Forelimb muscle (tissue), 1 donor: ENCODE results near the gene KIR2DL1. TPM values are rescaled to one million over a fixed set of nuclear protein-coding genes. Genes with fewer than 3 reads are reported as not detected.
"Not testable (repeated sequence)": the region's sequence is repeated elsewhere in the genome, so short reads cannot be mapped to it uniquely, and the experiment has no call there.

Source experiments
- DNase-seq: peaks from one replicate; pipeline ENCODE4 v3.0.0-alpha.2; 2013; ENCODE audit warnings: low read depth
- polyA plus RNA-seq: library from polyadenylated mRNA; unstranded; fragments of 120-200 nt; gene quantifications from one replicate; pipeline ENCODE4 v1.2.1, GENCODE V29; 2013; ENCODE audit not compliant: insufficient read length

Gene KIR2DL1
- not detected for polyA plus RNA-seq

DNA sequence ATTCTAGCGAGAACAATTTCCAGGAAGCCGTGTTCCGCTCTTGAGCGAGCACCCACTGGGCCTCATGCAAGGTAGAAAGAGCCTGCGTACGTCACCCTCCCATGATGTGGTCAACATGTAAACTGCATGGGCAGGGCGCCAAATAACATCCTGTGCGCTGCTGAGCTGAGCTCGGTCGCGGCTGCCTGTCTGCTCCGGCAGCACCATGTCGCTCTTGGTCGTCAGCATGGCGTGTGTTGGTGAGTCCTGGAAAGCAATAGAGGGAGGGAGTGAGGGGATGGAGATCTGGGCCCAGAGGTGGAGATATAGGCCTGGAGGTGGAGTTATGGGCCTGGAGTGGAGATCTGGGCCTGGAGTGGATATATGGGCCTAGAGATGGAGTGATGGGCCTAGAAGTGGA, at the start of gene KIR2DL1:
TSS of gene KIR2DL1 (plus strand) at position 148 of the 400 bp plus-strand sequence. CDS start at position 206, 58 bp downstream.
- DNase-seq, result not testable (repeated sequence)

- no peak for DNase-seq
These were observed 45.5 kb upstream of the KIR2DL1 start, which contains the start of gene KIR3DL3 for GRCh38 chr19:54724142-54724541. KIR3DL3 (plus strand) TSS chr19:54724442; CDS start chr19:54724497, 55 bp downstream.

DNA sequence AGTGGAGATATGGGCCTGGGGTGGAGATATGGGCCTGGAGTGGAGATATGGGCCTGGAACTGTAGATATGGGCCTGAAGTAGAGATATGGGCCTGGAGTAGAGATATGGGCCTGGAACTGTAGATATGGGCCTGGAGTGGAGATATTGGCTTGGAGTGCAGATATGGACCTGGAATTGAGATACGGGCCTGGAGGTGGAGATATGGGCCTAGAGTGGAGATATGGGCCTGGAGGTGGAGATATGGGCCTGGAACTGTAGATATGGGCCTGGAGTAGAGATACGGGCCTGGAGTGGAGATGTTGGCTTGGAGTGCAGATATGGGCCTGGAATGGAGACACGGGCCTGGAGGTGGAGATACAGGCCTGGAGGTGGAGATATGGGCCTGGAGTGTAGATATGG, 44.9 kb upstream of the KIR2DL1 start:
- DNase-seq, result no peak

DNA sequence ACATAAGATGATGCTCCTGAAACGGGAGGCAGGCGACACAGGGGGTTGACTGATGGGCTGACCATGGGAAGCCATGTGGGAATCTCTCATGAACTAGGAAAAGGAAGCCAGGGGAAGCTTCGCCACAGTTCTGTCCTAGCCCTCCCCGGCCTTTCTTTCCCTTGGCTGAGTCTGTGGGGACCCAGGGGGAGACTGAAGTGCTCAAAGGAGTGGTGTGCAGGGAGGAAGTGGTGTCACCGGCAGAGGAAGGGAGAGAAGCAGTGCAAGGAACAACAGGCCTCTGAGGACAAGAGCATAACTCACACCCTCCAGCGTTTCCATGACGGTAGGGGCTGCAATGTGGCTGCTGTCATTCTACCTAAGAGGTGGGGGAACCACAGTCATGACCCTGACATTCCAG, 44.3 kb upstream of the KIR2DL1 start:
- DNase-seq, result no peak

- DNase-seq, result no peak
These were observed 42.0 kb upstream of the KIR2DL1 start for GRCh38 chr19:54727562-54727961.

- no peak for DNase-seq
These were observed 41.4 kb upstream of the KIR2DL1 start for GRCh38 chr19:54728167-54728566.

DNA sequence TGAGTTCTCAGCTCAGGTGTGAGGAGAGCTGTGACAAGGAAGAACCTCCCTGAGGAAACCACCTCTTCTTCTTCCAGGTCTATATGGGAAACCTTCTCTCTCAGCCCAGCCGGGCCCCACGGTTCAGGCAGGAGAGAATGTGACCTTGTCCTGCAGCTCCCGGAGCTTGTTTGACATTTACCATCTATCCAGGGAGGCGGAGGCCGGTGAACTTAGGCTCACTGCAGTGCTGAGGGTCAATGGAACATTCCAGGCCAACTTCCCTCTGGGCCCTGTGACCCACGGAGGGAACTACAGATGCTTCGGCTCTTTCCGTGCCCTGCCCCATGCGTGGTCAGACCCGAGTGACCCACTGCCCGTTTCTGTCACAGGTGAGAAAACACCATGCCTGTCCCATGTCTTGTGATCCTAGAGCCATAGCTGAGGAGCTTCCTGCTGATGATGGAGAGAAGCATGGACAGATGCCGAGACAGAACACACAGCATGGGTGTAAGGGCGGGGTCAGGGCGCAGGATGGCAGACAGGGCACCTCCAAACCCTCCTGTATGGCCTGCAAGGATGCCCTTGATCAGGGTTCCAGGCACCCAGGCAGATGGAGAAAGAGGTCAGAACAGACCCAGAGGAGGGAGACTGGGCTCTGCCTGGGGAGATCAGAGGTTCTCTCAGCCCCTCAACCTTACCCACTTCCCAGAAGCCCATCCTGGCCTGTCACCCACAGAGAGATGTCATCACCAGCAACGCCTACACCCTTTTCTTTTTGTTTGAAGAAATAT, 40.0 kb upstream of the KIR2DL1 start:
- DNase-seq, result no peak

DNA sequence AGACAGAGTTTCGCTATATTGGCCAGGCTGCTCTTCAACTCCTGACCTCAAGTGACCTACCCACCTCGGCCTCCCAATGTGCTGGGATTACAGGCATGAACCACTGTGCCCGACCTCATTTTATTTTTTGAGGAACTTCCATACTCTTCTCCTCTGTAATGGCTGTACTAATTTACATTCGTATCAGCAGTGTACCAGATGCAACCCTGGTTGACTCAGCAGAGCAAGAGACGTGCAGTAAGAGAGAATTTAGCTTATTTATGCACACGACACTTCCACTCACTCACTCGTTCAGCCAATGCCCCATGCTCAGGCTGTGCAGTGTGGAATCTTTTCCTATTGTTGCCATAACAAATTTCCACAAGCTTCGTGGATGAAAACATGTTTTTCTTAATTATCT, 38.4 kb upstream of the KIR2DL1 start:
- no peak for DNase-seq

- not testable (repeated sequence) for DNase-seq
These were observed 31.3 kb upstream of the KIR2DL1 start, which contains the start of gene KIR2DL3 for GRCh38 chr19:54738306-54738705. KIR2DL3 (plus strand) TSS chr19:54738513; CDS start chr19:54738546, 33 bp downstream.

DNA sequence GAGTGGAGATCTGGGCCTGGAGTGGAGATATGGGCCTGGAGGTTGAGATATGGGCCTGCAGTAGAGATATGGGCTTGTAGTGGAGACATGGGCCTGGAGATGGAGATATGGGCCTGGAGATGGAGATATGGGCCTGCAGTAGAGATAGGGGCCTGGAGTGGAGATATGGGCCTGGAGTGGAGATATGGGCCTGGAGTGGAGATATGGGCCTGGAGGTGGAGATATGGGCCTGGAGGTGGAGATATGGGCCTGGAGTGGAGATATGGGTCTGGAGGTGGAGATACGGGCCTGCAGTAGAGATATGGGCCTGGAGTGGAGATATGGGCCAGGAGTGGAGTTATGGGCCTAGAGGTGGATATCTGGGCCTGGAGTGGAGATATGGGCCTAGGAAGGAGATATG, 30.9 kb upstream of the KIR2DL1 start:
- no peak for DNase-seq

DNA sequence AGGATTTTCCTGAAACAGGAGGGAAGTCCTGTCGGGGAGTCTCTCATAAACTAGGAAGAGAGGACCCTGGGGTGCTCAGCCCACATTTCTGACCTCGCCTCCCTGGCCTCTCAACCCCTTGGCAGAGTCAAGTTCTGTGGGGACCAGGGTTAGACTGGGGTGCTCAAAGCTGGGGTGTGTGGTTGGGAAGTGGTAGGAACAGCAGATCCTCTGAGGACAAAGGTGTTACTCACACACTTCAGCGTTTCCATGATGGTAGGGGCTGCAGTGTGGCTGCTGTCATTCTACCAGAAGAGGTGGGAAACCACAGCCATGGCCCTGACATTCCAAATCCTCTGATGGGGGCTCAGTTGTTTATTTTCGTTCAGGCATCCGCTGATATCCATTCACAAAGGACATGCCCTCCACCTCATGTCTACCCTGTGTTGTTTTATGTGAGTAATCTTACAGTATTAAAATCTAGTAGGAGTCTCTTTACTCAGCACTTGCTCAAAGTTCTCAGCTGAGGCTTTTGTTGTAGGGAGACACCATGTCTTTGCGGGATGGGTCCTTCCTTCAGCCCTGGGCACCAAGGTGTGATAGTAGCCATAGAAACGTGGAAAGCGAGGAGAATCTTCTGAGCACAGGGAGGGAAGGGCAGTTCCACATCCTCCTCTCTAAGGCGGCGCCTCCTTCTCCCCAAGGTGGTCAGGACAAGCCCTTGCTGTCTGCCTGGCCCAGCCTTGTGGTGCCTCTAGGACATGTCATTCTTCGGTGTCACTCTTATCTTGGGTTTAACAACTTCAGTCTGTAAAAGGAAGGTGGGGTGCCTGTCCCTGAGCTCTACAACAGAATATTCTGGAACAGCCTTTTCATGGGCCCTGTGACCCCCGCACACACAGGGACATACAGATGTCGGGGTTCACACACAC, 29.8 kb upstream of the KIR2DL1 start:
- DNase-seq, result no peak

DNA sequence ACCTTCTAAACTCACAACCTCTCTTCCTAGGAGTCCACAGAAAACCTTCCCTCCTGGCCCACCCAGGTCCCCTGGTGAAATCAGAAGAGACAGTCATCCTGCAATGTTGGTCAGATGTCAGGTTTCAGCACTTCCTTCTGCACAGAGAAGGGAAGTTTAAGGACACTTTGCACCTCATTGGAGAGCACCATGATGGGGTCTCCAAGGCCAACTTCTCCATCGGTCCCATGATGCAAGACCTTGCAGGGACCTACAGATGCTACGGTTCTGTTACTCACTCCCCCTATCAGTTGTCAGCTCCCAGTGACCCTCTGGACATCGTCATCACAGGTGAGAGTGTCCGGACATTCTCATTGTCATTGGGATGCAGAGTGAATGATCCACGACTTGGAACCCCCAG, 27.6 kb upstream of the KIR2DL1 start:
- not testable (repeated sequence) for DNase-seq

DNA sequence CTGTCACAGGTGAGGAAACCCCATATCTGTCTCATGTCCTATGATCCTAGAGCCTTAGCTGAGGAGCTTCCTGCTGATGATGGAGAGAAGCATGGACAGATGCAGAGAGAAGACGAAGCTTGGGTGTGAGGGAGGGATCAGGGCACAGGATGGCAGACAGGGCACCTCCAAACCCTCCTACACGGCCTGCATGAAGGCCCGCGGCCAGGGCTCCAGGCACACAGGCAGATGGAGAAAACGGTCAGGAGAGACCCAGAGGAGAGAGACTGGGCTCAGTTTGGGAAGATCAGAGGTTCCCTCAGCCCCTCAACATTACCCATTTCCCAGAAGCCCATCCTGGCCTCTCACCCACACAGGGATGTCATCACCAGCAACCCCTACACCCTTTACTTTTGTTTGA, 25.5 kb upstream of the KIR2DL1 start:
- DNase-seq, result not testable (repeated sequence)

- not testable (repeated sequence) for DNase-seq
These were observed 21.8 kb upstream of the KIR2DL1 start for GRCh38 chr19:54747614-54748322.

GRCh38 chr19:54750276-54750675, 19.3 kb upstream of the KIR2DL1 start:
- not testable (repeated sequence) for DNase-seq

DNA sequence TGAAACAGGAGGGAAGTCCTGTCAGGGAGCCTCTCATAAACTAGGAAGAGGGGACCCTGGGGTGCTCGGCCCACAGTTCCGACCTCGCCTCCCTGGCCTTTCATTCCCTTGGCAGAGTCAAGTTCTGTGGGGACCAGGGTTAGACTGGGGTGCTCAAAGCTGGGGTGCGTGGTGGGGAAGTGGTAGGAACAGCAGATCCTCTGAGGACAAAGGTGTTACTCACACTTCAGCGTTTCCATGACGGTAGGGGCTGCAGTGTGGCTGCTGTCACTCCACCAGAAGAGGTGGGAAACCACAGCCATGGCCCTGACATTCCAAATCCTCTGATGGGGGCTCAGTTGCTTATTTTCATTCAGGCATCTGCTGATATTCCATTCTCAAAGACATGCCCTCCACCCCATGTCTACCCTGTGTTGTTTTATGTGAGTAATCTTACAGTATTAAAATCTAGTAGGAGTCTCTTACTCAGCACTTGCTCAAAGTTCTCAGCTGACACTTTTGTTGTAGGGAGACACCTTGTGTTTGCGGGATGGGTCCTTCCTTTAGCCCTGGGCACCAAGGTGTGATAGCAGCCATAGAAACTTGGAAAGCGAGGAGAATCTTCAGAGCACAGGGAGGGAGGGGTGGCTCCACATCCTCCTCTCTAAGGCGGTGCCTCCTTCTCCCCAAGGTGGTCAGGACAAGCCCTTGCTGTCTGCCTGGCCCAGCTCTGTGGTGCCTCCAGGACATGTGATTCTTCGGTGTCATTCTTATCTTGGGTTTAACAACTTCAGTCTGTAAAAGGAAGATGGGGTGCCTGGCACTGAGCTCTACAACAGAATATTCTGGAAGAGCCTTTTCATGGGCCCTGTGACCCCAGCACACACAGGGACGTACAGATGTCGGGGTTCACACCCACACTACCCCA, 13.1 kb upstream of the KIR2DL1 start:
- not testable (repeated sequence) for DNase-seq

GRCh38 chr19:54758577-54758976, 11.0 kb upstream of the KIR2DL1 start:
- not testable (repeated sequence) for DNase-seq

DNA sequence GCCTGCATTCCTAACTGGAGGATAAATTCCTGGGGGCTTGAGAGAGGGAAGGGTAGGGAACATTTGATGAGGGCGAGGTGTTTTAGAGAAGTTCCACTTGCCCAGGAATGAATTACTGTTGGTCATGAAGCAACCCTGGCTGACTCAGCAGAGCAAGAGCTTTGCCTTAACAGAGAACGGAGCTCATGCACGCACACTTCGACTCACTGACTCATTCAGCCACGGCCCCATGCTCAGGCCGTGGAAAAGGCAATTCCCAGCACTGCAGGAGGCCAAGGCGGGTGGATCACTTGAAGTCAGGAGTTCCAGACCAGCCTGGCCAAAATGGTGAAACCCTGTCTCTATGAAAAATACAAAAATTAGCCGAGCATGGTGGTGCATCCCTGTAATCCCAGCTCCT, 5.4 kb upstream of the KIR2DL1 start:
- DNase-seq, result not testable (repeated sequence)

- DNase-seq, result not testable (repeated sequence)
These were observed 3.1 kb upstream of the KIR2DL1 start for GRCh38 chr19:54766464-54766863.

- not testable (repeated sequence) for DNase-seq
These were observed 918 bp downstream of the KIR2DL1 start for GRCh38 chr19:54770511-54770910.
